Panc1 (cell line): Measurements from ENCODE around the gene CCDC9.

Experiments
- CTCF ChIP-seq: fragments of 450-650 bp; IDR thresholded peaks from 2 replicates; pipeline ENCODE4 v1.5.1; 2017; ENCODE audit warnings: mild to moderate bottlenecking
- POLR2AphosphoS5 ChIP-seq: IDR thresholded peaks from 2 replicates; pipeline ENCODE4 v1.6.1; 2012; ENCODE audit warnings: mild to moderate bottlenecking, low read depth, low read length, moderate library complexity
- TCF7L2 ChIP-seq: IDR thresholded peaks from 2 replicates; pipeline ENCODE4 v1.6.1; 2011; ENCODE audit warnings: mild to moderate bottlenecking, low read depth, low read length, inconsistent platforms
- TF ChIP-seq, protein P1 (sequence below), 2 experiments: IDR thresholded peaks; 2 replicates each; pipeline ENCODE4 v1.6.1; 2011 to 2012; ENCODE audit warnings: low read depth in 2 of 2, control low read depth in 1 of 2, low read length in 1 of 2, mild to moderate bottlenecking in 1 of 2, moderate library complexity in 1 of 2; ENCODE audit not compliant: insufficient read depth in 1 of 2

GRCh38 chr19:47225746-47226425 is 30.4 kb upstream of the CCDC9 start:
- no peak; the same call in 1 of the 2 replicates for TF ChIP-seq CTCF
- TF ChIP-seq, protein P1, sequence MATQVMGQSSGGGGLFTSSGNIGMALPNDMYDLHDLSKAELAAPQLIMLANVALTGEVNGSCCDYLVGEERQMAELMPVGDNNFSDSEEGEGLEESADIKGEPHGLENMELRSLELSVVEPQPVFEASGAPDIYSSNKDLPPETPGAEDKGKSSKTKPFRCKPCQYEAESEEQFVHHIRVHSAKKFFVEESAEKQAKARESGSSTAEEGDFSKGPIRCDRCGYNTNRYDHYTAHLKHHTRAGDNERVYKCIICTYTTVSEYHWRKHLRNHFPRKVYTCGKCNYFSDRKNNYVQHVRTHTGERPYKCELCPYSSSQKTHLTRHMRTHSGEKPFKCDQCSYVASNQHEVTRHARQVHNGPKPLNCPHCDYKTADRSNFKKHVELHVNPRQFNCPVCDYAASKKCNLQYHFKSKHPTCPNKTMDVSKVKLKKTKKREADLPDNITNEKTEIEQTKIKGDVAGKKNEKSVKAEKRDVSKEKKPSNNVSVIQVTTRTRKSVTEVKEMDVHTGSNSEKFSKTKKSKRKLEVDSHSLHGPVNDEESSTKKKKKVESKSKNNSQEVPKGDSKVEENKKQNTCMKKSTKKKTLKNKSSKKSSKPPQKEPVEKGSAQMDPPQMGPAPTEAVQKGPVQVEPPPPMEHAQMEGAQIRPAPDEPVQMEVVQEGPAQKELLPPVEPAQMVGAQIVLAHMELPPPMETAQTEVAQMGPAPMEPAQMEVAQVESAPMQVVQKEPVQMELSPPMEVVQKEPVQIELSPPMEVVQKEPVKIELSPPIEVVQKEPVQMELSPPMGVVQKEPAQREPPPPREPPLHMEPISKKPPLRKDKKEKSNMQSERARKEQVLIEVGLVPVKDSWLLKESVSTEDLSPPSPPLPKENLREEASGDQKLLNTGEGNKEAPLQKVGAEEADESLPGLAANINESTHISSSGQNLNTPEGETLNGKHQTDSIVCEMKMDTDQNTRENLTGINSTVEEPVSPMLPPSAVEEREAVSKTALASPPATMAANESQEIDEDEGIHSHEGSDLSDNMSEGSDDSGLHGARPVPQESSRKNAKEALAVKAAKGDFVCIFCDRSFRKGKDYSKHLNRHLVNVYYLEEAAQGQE (IDR thresholded peaks at IDR 0.05; ENCODE audit: insufficient read depth in 1 of 2, low read depth in 2 of 2, low read length in 1 of 2) = no peak
- peak; percentile 99 for TF ChIP-seq POLR2AphosphoS5
- no peak for TF ChIP-seq TCF7L2
